Activated CD4-positive, CD25-positive, alpha-beta regulatory T cell treated with anti-CD3 and anti-CD28 coated beads, Interleukin-2, amount 50 U/mL, for 24 hours (primary cell): ENCODE data around the gene ABCA6.
"Not testable (repeated sequence)": the region's sequence is repeated elsewhere in the genome, so short reads cannot be mapped to it uniquely, and the experiment has no call there.

Source experiments
- ATAC-seq, 2 donors: fragments of 150-1000 bp; cut with Tn5 transposase; one replicate each; pipeline ENCODE4 v1.10.0; 2021; ENCODE audit warnings: mild to moderate bottlenecking in 1 of 2, moderate library complexity in 1 of 2

Gene ABCA6

DNA sequence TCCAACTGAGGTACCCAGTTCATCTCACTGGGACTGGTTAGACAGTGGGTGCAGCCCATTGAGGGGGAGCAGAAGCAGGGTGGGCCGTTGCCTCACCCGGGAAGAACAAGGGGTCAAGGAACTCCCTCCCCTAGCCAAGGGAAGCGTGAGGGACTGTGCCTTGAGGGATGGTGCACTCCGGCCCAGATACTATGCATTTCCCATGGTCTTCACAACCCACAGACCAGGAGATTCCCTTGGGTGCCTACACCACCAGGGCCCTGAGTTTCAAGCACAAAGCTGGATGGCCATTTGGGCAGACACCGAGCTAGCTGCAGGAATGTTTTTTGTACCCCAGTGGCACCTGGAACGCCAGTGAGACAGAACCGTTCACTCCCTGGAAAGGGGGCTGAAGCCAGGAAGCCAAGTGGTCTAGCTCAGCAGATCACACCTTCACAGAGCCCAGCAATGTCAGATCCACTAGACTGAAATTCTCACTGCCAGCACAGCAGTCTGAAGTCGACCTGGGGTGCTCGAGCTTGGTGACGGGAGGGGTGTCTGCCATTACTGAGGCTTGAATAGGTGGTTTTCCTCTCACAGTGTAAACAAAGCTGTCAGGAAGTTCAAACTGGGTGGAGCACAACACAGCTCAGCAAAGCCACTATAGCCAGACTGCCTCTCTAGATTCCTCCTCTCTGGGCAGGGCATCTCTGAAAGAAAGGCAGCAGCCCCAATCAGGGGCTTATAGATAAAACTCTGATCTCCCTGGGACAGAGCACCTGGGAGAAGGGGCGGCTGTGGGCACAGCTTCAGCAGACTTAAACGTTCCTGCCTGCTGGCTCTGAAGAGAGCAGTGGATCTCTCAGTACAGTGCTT is 71.1 kb downstream of the ABCA6 start:
- ATAC-seq, result not testable (repeated sequence)

DNA sequence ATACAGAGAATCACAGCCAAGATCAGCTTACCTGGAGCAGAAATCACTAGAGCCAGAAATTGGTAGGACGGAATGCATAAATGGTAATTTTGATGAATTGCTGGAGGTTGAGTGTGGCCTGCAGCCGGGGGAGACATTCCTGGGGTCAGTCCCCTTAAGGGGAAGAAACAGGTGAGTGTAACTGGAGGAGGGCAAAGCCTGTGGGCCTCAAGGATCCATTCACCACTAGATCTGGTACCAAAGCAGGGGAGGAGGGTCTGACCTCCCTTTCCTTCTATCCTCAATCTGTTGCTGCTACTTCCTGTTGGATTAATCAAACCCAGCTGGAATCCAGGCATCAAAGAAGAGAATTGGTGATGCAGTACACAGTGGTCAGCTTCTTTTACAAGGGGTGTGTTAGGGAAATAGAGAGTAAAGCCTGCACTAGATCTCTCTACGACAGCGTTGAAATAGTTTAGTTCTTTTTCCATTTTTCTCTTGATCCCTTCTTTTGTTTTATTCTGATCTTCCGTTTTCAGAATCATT is 72.4 kb downstream of the ABCA6 start:
- ATAC-seq, result no peak

DNA sequence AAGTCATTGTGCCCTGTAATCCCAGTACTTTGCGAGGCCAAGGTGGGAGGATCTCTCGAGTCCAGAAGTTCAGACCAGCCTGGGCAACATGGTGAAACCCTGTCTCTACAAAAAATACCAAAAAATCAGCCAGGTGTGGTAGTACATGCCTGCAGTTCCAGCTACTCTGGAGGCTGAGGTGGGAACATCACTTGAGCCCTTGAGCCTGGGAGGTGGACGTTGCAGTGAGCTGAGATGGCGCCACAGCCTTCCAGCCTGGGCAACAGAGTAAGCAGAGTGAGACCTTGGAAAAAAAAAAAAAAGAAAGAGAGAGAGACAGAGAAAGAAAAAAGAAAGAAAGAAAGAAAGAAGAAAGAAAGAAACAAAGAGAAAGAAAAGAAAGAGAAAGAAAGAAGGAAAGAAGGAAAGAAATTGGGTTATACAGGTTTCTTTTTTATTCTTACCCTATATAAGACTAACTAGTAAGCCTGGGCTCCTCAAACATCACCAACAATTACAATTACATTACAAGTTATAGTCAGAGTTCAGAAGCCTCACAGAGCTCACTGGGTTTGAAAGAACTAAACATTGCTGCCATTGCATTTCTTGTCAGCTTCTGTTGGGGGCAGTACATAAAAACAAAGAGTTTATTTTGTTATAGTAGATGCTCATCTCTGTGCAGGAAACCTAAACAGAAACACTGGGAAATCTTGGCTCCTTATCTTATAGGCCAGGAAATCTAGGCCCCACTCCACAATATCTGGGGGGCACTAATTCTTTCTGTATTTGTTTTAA is 74.2 kb downstream of the ABCA6 start:
- no peak for ATAC-seq

DNA sequence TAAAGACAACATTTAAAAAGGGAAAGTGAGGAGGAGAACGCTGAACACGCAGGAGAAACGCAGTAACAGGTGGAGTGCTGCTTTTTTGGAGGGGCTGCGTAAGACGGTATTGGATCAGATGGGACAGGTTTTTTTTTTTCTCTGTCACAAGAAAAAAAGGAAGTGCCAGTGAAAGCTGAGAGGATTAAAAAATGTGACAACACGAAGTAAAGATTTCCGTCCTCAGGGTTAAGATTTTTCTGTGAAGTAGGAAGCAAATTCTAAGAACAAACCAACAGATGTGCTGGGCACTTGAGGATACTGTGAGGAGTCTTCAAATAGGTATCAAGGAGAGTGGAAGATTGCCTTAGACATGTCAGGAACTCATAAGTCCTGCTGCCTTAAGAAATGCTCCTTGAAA is 75.2 kb downstream of the ABCA6 start:
- no peak for ATAC-seq

DNA sequence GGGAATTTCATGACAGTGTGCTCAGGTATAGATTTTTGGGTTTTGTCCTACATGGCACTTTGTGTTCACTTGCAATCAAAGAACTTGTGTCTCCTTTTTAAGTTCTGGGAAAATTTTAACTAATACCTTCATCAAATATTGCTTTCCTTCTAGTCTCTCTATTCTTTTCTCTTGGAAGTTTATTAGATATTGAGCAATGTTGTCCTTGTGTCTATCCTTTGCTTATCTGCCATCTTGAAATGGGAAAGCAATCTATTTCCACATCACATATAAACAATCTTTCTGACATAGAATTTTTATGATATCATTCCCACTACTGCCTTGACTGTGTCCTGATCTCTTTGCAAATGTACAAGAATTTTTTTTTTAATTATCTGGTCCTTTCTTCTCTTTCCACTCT is 76.6 kb downstream of the ABCA6 start:
- ATAC-seq, result no peak

DNA sequence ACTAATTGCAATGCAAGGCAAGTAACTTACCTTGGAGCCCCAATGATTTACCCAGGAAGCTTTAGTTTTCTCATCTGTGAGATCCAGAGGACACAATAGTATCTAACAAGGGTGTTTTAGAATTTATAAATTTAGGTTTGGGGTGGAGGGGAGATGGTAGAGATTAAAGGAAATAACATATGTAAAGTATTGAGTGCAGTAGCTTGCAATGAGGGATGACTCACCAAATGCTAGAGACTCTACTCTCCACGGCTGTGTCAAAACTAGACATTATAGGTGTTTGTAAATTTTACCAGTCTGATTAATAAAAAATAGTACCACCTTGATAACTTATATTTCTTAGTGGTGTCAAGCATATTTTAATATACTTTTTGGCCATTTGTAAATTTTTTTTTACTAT is 77.2 kb downstream of the ABCA6 start:
- ATAC-seq, result no peak

DNA sequence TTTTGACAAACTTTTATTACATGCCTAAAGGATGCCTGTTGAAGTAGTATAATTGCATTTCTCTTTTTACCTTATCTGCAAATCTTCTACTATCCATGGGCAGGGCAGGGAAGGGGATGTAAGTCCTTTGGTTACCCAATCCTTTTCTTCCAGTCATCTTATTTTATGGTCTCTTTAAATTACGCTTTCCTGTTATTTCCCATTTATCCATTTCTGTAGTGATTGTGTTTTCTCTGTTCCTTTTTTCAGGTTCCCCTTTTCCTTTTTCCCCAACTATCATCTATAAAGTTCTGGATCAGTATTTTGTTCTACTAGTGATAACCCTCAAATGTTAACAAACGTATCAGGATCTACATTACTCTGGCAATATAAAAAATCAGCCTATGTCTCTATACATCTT is 77.7 kb downstream of the ABCA6 start:
- no peak for ATAC-seq

DNA sequence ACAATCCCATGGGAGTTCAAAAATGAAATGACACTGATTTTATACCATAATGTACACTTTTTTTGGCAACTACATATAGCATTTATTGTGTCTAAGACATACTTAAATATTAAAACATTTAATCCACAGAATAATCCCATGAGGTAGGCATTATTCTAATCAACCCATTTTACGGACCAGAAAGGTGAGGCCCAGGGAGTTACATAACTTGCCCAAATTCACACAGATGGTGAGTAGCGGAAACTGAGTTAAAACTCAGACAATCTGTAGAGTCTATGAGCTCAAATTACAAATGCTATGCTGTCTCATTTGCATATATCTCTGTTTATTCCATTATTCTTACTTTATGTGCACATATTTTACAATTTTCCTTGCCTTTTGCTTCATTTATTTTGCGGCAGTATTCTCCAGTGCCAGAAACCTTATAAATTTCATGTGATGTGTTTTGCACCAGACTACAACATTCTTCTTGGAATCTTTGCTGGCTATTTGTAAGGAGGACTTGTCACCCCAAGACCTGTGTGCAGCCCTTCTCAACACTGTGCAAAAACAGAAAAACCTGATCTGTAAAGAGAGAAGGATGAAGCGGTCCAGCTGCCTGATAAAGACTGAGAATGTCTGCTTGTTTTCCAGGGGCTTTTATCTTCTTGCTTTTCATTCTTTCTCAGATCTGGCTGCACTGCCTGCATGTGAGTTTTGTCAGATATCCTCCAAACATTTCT is 78.7 kb downstream of the ABCA6 start:
- ATAC-seq, result no peak

DNA sequence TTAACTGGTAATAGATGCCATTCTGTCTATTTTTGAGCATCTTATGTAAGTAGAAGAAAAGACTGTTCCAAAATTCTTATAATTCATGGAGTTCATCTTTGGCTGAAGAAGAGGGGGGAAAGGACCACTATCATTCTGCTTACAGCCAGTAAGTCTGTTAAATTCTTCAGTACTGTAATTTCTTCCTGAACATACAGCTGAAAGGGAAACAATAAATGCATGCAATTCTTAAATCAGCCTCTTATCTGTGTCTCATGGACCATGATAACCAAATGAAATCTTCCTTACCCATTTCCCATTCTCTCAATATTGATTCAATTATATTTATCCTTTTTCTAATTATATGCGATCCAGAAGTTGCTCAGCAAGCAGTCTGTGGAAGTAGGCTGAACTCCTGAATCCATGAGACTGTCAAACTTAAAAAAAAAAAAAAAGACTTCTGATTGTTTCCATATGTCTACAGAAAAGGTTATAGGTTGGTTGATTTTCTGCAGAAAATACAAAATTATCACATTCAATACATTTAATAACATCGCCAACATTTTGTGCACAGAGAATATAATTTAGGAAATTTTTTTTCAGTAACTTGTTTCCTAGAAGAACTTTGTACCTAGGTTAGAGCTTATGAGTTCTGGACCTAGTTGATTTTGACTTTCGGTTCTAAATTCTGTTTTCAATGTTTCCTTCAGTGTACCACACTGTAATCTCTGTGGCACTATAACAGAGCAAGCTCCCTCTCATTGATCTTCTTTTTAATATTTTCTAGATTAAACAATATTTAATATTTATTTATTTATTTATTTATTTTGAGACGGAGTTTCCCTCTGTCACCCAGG is 79.8 kb downstream of the ABCA6 start:
- no peak for ATAC-seq

DNA sequence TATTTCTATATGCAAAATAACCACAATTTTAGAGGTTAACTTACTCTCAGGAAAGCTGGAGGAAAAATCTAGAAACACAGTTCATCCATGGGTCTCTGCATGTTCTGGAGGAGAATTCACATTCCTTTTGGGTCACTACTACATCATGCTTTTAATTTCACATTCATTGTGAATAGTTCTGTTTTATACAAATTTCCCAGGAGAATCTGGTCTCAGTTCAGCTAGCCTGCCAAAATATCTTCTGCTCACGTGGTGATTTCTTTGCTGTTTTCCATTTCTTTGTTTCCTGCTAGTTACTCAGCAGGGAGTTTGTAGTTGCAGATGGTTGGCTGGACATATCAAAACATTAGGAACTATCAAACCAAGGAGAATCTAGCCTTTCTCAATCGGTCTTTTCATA is 80.9 kb downstream of the ABCA6 start, which contains the start of gene ABCA9:
Gene ABCA9 (minus strand): TSS at position 106 of the 400 bp plus-strand sequence. CDS start 9,801 bp downstream, outside the sequence.
- no peak for ATAC-seq

DNA sequence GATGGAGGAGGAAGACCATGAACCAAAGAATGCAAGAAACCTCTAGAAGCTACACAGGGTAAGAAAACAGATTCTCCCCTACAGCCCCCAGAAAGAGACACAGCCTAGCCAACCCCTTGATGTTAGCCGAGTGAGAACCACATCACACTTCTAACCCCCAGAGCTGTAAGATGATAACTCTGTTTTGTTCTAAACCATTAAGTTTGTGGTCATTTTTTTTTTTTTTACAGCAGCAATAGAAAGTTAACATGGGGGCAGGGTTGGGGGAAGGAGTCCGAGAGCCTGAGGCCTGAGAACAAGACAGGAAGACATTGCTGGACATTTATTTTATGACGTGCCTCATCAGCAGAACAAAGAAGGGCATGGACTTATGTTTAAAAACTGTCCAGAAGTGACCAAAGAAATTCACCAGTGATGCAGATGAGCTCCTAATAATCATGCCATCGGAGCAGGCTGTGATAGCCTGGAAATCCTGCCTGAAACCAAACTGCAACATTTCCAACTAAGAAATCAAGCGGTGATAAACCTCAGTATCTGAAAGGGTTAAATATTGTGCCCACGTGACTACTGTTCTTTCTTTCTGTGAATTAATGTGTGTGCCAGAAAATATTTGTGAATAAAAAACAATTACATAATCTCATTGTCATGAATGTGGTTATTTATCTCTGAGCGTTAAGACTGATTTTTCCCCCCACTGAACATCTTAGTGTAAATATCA is 82.1 kb downstream of the ABCA6 start:
- no peak for ATAC-seq

DNA sequence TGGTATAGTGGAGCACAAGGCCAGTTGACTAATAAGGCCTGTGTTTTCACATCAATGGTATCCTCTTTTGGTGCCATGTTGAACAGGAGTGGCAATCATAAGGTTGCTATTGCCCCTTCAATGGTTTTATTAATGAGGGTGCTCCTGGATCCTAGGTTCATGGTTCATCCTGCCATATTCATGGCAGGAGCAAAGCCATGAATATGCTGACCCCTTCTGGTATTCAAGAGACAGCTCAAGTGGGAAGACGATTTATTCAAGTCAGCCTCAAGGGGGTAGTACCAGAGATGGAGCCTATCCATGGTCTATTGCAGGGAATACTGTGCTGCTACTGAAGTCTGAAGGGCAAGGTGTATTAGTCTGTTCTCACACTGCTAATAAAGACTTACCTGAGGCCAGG is 83.5 kb downstream of the ABCA6 start:
- ATAC-seq, result no peak

DNA sequence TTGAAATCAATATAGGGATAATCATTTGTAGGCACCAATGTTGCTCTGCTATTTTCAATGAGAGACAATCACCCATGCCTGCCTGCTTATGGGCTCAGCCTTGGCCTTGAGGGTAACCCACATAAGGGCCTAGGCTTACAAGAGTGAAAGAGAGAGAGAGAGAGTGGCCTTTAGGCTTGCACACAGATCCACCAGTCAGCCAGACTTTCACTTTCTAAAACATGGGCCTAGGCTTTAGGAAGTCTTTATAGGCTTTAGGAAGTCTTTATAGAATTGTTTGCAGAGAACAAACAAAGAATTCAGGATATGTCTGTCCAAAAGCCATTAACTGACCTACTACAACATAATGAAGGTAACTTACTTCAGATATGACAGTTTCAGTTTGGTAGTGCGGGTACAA is 84.4 kb downstream of the ABCA6 start:
- no peak for ATAC-seq

DNA sequence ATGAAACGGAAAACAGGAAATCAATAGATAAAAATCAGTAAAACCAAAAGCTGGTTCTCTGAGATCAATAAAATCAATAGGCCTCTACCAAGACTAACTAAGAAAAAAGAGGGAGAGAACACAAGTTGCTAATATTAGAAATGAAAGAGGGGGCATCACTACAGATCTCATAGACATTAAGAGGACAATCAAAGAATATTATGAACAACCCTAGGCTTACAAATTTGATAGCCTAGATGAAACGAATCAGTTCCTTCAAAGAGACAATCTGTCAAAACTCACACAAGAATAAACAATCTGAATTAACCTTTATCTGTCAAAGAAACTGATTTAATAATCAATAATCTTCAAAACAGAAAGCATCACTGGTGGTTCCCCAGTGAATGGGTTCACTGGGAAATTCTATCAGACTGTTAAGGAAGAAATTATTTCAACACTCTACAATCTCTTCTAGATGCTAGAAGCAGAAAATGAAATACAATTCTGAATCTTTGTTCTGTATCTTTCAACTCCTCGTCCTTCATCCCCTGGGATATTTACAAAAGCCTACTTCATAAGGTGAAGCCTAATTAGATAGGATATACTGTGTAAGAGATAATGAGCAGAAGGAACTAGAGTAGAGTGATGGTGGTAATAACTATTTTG is 85.4 kb downstream of the ABCA6 start:
- no peak for ATAC-seq

DNA sequence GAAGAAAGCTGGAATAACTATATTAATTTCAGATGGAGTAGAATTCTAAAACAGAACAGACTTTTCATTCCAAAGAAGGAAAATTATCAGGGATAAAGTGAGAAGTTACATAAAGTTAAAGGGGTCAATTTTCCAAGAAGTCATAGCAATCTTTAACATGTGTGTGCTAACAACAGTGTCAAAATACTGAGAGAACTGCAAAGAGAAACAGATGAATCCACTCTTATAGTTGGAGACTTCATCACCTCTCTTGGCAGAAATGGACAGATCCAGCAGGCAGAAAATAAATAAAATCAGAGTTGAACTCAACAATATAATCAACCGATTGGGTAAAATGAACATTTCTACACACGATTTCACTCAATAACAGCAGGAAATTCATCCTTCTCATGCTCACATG is 86.4 kb downstream of the ABCA6 start:
- ATAC-seq, result no peak

DNA sequence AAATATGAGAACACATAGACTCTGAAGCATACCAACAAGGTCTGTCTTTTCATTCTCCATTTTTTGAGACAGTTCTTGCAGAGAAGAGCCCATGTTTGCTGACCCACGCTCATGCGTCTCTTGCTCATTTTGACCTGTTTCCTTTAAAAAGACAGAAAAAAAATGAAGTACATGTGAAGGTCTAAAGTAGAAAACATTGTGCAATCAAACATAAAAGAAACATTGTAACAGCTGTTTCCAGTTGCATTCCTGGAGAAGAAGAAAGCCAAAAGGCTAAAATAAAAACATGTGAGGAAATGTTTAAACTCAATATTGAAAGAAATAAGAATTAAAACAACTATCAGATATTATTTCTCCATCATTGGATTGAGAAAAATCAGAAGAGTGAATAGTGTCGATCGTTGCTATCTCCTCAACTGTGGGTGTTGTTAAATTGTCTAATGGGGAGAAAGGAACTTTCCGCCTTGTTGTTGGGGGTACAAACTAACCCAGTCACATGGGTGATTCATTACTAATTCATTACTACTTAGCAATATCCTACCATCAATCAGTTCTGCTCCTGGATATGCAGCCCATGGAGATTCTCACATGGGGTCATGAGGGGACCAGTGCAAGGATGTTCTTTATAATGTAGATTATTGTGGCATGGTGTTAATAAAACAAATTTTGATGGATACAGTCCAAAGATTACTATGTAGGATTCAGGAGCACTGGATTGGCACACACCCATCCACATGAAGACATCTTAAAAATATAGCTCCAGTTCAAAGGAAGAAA is 90.5 kb downstream of the ABCA6 start:
- no peak for ATAC-seq

DNA sequence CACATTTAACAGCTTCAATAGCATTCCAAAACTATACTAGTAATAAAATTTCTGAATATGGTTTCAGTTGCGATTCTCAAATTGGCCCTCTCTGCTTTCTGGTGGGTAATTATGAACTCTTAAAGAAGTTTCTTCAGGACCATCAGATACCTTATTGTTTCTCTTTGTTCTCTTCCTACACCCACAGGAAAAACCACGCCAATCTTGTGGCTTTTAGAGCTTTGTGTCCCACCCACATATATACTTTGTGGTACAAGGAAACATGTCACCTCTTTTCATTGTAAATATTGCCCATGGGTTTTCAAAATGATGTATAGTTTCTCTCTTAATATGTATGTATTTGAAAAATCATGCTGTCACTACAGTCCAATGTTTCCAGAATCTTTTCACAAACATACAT is 93.1 kb downstream of the ABCA6 start:
- ATAC-seq, result no peak

DNA sequence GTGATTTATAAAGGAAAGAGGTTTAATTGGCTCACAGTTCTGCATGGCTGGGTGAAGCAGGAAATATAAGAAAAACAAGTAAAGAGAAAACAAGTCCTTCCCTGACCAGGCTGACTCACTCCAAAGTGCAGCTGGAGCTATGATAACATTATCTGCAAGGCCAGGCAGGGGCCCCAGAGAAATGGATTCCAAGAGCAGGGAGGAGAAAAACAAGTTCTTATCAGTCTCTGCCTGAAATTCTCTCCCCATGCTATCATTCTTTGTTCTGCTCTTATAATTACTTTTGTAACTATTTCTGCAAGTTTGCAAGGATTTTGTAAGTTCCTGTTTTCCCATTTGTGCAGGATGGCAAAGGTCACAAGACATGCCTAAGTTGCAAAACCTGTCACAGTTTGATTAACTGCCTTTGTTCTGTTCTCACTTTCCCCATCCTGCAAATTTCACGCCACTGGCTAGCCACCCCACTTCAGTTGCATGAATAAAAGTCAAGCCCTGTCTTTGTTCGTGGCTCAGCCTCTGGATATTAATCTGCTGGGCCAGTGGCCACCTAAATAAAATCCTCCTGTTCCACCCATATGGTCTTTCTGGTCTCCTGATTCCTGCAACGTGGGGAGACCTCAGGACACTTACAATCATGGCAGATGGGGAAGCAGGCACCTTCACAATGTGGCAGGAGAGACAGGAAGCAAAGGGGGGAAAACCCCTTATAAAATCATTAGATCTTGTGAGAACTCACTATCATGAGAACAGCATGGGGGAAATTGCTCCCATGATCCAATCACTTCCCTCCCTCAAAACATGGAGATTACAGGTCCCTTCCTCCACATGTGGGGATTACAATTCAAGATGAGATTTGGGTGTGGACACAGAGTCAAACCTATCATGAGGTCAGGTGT is 94.1 kb downstream of the ABCA6 start:
- no peak for ATAC-seq
